SK-N-MC (cell line): ENCODE results near the gene CTCFL.

Experiments used
- EZH2 ChIP-seq: fragments of 200-600 bp; sonication (generic); IDR thresholded peaks from one replicate; pipeline ENCODE4 v1.6.1; 2017; ENCODE audit warnings: antibody characterized with exemption
- FOXP2 ChIP-seq: optimal IDR thresholded peaks from 2 replicates; pipeline ENCODE3; 2011; ENCODE audit warnings: mild to moderate bottlenecking, moderate library complexity; ENCODE audit not compliant: insufficient read depth; ENCODE audit errors: extremely low read length, control extremely low read depth
- POLR2AphosphoS5 ChIP-seq: IDR thresholded peaks from 2 replicates; pipeline ENCODE4 v1.6.1; 2012; ENCODE audit warnings: mild to moderate bottlenecking, low read depth, low read length, borderline replicate concordance

DNA sequence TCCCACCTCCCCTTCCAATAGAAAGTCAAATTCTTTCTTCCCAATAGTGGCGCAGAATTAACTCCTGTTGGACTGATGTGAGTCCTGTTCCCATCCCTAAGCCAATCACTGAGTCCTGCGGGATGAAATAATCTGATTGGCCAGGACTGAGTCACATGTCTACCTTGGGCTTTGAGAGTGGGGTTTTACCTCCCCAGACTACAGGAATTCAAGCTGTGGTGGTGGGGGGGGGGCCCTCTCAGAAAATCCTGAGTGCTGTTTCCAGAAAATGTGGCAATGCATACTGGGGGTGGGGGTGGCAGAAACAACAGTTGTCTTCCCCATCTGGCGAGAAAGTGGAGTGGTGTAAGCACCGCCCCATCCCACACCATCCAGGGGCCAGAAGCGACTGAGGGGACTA, 65.7 kb downstream of the CTCFL start:
- no peak for TF ChIP-seq EZH2
- no peak for TF ChIP-seq POLR2AphosphoS5
- TF ChIP-seq FOXP2: no peak
